Lower leg skin (tissue), 4 donors: ENCODE results near the gene NCAM1. TPM values are rescaled to one million over a fixed set of nuclear protein-coding genes. Genes with fewer than 3 reads are reported as not detected.
A peak's percentile ranks its signal among the peaks of the same experiment; 100 is the strongest.

Source experiments
- DNase-seq, 2 donors: peaks; one replicate each; pipeline ENCODE4 v3.0.0-alpha.2; 2019; ENCODE audit warnings: low spot score in 2 of 2
- H3K4me3 ChIP-seq: fragments of 200-600 bp; sonication (generic); 2 replicates; pipeline ENCODE4 v1.5.1; 2017; ENCODE audit warnings: mild to moderate bottlenecking, low read depth; ENCODE audit not compliant: poor library complexity, severe bottlenecking
- POLR2A ChIP-seq, 2 donors: fragments of 450-650 bp; IDR thresholded peaks; one replicate each; pipeline ENCODE4 v1.6.1; 2016 to 2017; ENCODE audit warnings: antibody characterized with exemption in 2 of 2, mild to moderate bottlenecking in 1 of 2, moderate library complexity in 1 of 2
- WGBS, 2 donors: methylation state at CpG; one replicate each; pipeline ENCODE4 v1.1.5; 2018; 5-methylcytosine and 5-hydroxymethylcytosine counted together
- intact Hi-C: fragments of 100-400 bp; cut with DNase I; formaldehyde crosslinking; loops from one replicate; pipeline ENCODE4 v1.15.0; 2023; ENCODE audit warnings: low total_unique reads
- total RNA-seq, 4 donors: library from RNA; depleted of rRNA; stranded (reverse); fragments of >200 nt; gene quantifications; one replicate each; pipeline ENCODE4 v1.1.0, GENCODE V29; 2016
- TF ChIP-seq, protein P1 (sequence below), 3 donors: fragments of 450-650 bp; IDR thresholded peaks; one replicate each; pipeline ENCODE4 v1.5.1; 2016; ENCODE audit warnings: antibody characterized with exemption in 3 of 3, mild to moderate bottlenecking in 3 of 3, moderate library complexity in 2 of 3

NCAM1 gene
- total RNA-seq, 4 donors from 2014 or later = 1.7 to 7.1 (median 3.8) TPM

DNA sequence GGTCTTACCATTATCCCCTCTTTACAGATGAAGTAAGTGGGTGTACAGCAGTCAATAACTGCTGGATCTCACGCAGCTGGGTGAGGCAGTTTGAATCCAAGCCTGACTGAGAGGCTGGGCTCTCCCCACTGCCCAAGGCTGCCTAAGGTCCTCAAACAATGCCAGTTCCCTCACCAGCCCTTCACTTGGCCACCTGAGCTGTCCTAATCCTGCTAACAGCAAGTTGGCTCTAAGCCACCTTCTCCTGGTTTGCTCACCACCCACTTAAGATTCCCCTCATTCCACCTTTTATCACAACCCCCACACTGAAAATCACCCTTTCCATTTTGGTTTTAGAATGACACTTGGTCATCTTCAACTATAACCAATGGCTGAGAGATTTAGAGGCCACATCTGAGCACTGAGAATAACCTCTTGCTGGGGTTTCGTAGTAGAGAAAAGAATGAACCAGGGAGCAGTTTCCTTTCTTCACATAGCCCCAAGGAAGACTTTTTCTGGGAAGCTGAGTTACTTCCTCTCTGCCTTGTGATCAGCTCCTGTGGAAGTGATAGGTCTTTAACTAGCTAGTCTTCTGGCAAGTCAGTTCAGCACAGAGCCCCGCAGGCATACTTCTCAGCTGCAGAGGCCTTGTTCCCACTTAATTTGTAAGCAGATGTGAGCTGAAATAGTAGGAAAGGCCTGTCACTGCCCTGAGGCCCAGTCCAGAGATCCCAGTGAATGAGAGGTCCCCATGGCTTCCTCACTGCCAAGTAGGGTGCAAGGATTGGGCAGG is 295.4 kb downstream of the NCAM1 start:
- TF ChIP-seq, protein P1, sequence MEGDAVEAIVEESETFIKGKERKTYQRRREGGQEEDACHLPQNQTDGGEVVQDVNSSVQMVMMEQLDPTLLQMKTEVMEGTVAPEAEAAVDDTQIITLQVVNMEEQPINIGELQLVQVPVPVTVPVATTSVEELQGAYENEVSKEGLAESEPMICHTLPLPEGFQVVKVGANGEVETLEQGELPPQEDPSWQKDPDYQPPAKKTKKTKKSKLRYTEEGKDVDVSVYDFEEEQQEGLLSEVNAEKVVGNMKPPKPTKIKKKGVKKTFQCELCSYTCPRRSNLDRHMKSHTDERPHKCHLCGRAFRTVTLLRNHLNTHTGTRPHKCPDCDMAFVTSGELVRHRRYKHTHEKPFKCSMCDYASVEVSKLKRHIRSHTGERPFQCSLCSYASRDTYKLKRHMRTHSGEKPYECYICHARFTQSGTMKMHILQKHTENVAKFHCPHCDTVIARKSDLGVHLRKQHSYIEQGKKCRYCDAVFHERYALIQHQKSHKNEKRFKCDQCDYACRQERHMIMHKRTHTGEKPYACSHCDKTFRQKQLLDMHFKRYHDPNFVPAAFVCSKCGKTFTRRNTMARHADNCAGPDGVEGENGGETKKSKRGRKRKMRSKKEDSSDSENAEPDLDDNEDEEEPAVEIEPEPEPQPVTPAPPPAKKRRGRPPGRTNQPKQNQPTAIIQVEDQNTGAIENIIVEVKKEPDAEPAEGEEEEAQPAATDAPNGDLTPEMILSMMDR (IDR thresholded peaks at IDR 0.05) = no peak
- TF ChIP-seq POLR2A (IDR thresholded peaks at IDR 0.05) = no peak
- no peak overlapping the region for H3K4me3 ChIP-seq
- DNase-seq = no peak
- intact Hi-C loops = no loop called here
- 65 to 66% methylated on average over 3 of the region's 3 CpGs for WGBS, 2 donors

DNA sequence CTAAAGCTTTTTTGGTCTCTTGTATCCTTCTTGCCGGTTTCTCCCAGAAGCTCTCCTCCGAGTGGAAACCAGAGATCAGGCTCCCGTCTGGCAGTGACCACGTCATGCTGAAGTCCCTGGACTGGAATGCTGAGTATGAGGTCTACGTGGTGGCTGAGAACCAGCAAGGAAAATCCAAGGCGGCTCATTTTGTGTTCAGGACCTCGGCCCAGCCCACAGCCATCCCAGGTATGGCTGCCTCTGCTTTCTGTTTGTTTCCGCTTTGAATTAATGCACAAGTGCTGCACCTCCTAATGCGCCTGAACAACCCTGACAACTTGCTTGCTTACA is 298.8 kb downstream of the NCAM1 start:
- peak in 1 of 2 donors; percentile 25 for DNase-seq
- no peak overlapping the region for H3K4me3 ChIP-seq
- WGBS, 2 donors = 95 to 97% methylated on average over 9 of the region's 9 CpGs
- intact Hi-C loops = no loop called here
- TF ChIP-seq, protein P1 (IDR thresholded peaks at IDR 0.05) = no peak
- TF ChIP-seq POLR2A (IDR thresholded peaks at IDR 0.05) = no peak

DNA sequence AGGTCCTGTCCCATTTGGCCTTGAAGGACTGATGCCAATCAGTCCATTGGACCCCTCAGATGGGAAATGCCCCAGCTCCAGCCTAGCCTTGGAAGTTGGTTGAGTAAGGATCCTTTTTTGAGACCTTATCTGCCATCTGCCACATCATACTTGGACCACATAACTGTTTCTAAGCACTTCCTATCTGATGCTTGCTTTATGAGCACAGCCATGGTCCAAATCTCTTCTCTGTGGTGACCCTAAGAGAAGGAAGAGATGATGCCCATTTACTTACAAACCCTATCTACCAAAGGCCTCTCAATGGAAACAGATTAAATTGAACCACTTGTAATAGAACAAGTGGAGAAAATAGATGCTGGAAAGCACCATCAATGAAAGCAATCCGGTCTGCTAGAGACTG is 299.3 kb downstream of the NCAM1 start:
- WGBS, 2 donors = 94 to 100% methylated on average over 1 of the region's 1 CpG
- DNase-seq = no peak
- intact Hi-C loops = no loop called here
- no peak overlapping the region for H3K4me3 ChIP-seq
- TF ChIP-seq, protein P1 (IDR thresholded peaks at IDR 0.05) = no peak
- TF ChIP-seq POLR2A (IDR thresholded peaks at IDR 0.05) = no peak

DNA sequence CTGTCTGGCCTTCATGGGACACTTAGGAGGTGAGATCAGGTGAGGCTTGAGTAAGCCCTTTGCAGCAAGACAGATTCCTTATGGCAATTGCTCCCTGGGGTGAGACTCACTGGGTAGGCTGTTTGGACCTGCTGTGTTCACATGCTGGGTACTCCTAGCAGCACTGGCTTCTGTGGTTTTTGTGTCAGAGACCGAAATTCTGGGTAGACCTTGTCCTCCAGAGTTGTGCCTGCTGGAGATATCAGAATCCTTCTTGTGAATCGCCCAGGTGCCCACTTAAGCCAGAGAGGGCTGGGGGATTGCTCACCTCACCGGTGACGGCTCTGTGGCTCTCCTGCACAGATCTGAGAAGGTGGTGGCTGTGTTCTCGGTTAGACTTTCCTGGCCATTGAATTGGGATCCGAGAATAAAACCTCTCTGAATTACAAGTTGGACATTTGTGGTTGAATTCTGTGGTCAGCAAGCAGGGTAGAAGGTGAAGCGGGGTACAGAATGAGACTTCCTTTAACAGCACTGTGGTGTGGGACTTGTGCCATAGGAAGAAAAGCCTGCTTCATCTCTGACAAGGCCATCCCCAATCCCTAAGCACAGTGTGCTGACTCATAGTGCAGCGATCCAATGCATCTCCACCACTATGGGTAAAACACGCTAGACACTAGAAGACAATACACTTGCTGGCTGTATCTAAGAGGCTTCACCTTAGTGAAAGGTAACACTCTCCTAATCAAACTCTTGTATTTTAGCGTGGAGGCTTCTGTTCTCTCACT is 300.7 kb downstream of the NCAM1 start:
- 84 to 88% methylated on average over 10 of the region's 10 CpGs for WGBS, 2 donors
- DNase-seq = peak in 1 of 2 donors; percentile 45

DNA sequence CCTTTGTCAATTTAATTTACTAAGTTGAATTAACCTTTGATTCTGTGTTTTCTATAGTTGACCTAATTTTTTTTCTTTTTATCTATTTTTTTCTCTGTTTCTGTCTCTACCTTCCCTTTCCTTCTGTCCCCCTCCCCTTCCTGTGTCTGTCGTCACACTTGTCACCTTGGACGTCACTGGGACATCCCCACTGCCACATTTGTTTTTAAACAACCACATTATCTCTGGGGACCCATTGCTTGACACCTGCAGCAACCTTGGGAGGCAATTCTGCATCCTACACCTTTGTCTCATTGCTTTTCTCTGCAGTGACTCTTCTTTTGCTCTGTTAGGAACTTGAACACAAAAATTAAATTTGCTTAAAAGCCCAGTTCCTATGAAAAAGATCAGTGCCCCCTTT is 301.4 kb downstream of the NCAM1 start:
- TF ChIP-seq, protein P1 (IDR thresholded peaks at IDR 0.05) = no peak
- no peak for TF ChIP-seq POLR2A (IDR thresholded peaks at IDR 0.05)
- intact Hi-C loops = no loop called here
- DNase-seq = no peak
- no peak overlapping the region for H3K4me3 ChIP-seq
- 74 to 78% methylated on average over 2 of the region's 2 CpGs for WGBS, 2 donors

More for the DNA sequence above, 300.7 kb downstream of the NCAM1 start:
- intact Hi-C loops = no loop called here
- no peak for TF ChIP-seq POLR2A (IDR thresholded peaks at IDR 0.05)
- TF ChIP-seq, protein P1 (IDR thresholded peaks at IDR 0.05) = no peak
- no peak overlapping the region for H3K4me3 ChIP-seq
